Epidermal melanocyte (primary cell): Measurements from ENCODE around the gene C14orf180.

ENCODE experiments used
- DNase-seq: peaks from one replicate; pipeline ENCODE4 v3.0.0; 2011; ENCODE audit warnings: low spot score; ENCODE audit not compliant: insufficient read length

The C14orf180 gene

GRCh38 chr14:104550340-104550860 is 29.2 kb upstream of the C14orf180 start:
- no peak for DNase-seq

- no peak for DNase-seq
Observed at GRCh38 chr14:104550861-104551728, 28.5 kb upstream of the C14orf180 start.

GRCh38 chr14:104551851-104552737 is 27.5 kb upstream of the C14orf180 start:
- no peak for DNase-seq

DNA sequence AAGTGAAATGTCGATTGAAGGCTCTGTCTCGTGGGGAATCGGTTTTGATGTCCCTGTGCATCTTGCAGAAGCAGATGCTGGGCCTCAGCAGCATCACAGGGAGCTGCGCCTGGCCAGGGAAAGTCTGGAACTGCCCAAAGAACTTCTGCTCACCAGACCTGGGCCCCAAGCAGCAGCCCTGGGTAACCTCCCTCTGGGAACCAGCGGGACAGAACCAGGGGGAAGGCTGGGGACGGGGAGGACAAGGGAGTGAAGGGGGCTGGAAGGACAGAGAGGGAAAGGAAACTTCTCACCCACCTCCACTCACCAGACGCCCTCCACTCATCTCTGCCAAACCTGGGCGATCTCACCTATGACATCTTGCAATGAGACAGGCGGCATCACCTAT is 26.8 kb upstream of the C14orf180 start:
- DNase-seq = no peak

DNA sequence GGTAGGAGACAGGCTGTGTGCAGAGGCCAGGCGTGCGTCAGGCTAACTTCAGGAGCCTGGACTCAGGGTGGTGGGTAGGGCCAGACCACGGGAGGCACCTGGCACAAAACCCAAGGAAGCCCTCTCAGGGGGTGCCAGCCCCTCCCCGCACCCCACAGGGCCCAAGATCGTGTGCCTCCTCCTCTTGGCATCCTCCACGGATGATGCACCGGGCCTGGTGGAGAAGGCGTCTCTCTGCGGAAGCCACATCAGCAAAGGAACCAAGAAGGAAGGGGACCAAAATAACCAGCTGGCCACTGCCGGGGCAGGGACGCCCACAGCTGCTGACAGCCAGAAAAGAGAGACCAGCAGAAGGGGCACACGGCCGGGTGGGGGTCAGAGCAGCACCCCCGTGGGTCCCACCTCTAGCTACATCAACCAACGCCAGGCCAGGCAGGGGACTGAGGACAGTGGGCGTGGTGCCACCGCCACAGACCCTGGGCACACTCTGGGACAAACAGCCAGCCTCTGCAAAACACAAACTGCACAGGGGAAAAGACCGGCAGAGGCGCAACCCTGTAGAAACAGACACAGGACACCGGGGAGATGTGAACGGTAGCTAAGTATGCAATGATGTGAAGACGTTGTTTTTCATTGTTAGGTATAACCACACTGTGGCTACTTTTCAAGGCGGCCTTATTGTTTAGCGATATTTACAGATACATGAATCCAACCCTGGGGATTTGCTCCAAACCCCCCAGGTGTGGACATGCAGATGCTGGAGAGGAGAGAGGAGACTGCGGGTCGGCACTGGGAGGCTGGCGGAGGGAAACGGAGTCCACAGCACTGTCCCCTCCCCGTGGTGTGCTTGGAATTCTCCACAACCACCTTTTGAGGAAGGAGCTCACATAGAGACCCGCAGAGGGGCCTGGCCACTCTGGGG is 26.1 kb upstream of the C14orf180 start:
- DNase-seq = no peak

GRCh38 chr14:104554088-104554607 is 25.4 kb upstream of the C14orf180 start:
- no peak for DNase-seq

DNA sequence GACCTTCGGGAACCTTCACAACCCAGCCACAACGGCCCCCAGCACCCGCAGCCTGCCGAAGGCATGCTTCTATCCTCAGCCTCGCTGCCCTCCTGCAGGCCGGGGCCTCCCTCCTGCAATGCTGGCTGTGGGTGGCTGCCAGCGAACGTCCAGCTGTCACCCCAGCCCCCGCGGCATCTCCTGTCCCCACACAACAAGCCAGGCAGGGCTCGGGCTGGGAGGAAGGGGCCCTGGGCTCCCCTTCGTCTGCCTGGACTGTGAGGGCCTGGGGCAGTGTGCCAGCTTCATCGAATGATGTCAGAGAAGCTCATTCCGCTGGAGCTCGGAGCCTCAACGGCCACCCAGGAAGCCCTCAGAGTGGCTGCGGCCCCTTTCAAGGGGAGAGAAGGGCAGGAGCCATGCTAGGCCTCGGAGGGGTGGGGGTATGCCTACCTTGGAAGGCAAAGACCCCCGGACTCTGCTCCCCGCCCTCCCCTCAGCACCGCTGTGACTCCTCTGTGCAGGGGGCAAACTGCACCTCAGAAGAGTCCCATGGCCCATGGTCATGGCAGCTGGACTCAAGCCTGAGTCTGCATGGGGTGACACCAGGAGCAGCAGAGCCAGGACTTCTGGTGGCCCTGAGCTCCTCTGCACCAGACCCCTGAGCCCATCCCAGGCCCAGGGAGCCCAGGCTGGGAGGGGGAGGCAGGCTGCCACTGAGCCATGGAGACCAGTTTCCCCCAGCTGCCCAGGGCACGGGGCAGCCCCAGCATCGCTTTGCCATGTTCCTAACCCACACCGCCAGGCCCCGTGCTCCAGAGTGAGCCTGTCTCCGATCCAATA is 24.7 kb upstream of the C14orf180 start:
- no peak for DNase-seq

GRCh38 chr14:104555430-104556255 is 23.9 kb upstream of the C14orf180 start:
- DNase-seq = no peak

- no peak for DNase-seq
Observed at GRCh38 chr14:104556256-104557021, 23.1 kb upstream of the C14orf180 start.

DNA sequence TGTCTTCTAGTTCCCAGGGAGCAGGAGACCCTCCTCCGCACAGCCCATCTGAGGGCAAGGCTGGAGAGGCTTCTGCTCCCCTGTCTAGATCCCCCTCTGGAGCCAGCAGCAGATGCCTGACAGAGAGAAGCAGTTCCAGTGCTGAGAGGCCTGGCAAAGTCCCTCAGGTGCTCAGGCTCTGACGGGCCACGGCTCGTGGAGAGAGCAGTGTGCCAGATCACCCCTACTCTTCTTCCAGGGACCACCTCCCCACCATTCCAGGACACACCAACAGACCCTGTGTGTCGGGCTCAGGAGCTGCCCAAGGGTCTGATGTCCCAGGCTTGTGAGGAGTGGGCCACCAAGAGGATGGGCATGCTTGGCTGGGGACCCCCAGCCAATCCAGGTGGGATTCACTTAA is 22.5 kb upstream of the C14orf180 start:
- no peak for DNase-seq

DNA sequence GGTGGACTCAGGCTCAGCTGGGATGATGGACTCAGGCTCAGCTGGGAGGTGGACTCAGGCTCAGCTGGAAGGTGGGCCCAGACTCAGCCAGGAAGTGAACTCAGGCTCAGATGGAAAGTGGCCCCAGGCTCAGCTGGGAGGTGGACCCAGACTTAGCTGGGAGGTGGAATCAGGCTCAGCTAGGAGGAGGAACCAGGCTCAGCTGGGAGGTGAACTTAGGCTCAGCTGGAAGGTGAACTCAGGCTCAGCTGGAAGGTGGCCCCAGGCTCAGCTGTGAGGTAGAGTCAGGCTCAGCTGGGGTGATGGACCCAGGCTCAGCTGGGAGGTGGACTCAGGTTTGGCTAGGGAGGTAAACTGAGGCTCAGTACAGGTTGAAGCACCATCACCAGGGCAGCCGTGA is 21.8 kb upstream of the C14orf180 start:
- no peak for DNase-seq

GRCh38 chr14:104558231-104559027 is 21.1 kb upstream of the C14orf180 start:
- no peak for DNase-seq

DNA sequence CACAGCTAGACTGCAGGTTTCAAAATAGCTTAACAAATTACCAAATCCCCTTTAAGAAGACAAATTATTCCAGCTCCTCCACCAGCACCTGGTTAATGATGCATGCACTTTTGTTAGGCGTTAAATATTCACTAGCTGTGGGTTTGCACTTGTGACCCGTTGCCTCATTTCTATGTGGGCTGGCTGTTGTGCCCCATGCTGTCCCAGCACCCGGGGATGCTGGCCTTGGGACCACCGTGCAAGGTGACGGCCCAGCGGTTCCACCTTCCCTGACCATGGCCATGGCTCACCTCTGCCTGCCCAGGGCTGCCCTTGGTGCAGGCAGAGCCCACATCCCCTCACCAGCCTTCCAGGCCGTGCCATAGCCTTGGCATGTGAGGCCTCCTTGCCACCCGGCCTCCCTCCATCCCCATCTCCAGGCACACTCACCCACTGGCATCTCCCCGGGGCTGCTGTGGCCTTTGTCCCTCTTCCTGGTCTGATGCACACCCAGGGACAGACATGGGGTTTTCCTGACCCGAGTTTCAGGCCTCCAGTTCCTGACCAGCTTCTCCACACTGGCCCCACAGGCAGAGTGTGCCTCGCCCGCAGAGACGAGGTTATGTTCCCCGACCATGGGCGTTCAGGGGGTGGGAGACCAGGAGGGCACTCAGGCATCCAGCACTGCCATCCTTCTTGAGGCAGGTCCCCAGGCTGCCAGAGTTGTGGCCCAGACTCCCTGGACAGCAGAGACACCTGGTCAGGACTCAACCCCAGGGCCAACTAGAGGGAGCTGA is 20.3 kb upstream of the C14orf180 start:
- no peak for DNase-seq

- DNase-seq = no peak
Observed at GRCh38 chr14:104559804-104560585, 19.6 kb upstream of the C14orf180 start.

GRCh38 chr14:104560586-104560945 is 19.0 kb upstream of the C14orf180 start:
- DNase-seq = no peak

- DNase-seq = no peak
Observed at GRCh38 chr14:104561124-104561557, 18.4 kb upstream of the C14orf180 start.
